Neural cell (in vitro differentiated cells): ENCODE results near the gene AGBL5. TPM values are rescaled to one million over a fixed set of nuclear protein-coding genes. Genes with fewer than 3 reads are reported as not detected.

Experiments used
- H2AFZ ChIP-seq: fragments of 200-600, 300-800 bp; sonication (generic), shearing (Covaris generic); 2 replicates; pipeline ENCODE4 v1.6.0; 2014; ENCODE audit warnings: low read depth, mild to moderate bottlenecking, antibody characterized with exemption, low read length, moderate library complexity
- H3F3A ChIP-seq: fragments of 200-600 bp; shearing (Covaris generic); 2 replicates; pipeline ENCODE4 v1.6.1; 2016; ENCODE audit warnings: mild to moderate bottlenecking, moderate library complexity, mixed read lengths, antibody characterized with exemption, low read length; ENCODE audit not compliant: insufficient read depth, poor library complexity, severe bottlenecking
- H3K27ac ChIP-seq: fragments of 200-600, 300-800 bp; sonication (generic), shearing (Covaris generic); 2 replicates; pipeline ENCODE4 v1.5.1; 2014; ENCODE audit warnings: mild to moderate bottlenecking, low read length, moderate library complexity
- H3K27me3 ChIP-seq: fragments of 300-800, 200-600 bp; sonication (generic), shearing (Covaris generic); 2 replicates; pipeline ENCODE4 v1.6.0; 2014; ENCODE audit warnings: mild to moderate bottlenecking, low read depth, low read length, moderate library complexity; ENCODE audit not compliant: insufficient read depth
- H3K36me3 ChIP-seq: fragments of 300-800, 200-600 bp; sonication (generic), shearing (Covaris generic); 2 replicates; pipeline ENCODE4 v1.5.1; 2014; ENCODE audit warnings: mild to moderate bottlenecking, antibody characterized with exemption, low read length, moderate library complexity; ENCODE audit not compliant: insufficient read depth
- H3K4me2 ChIP-seq: fragments of 300-800, 200-600 bp; sonication (generic), shearing (Covaris generic); 2 replicates; pipeline ENCODE4 v1.6.0; 2014; ENCODE audit warnings: mild to moderate bottlenecking, low read length
- H3K4me3 ChIP-seq: fragments of 300-800, 200-600 bp; sonication (generic), shearing (Covaris generic); 2 replicates; pipeline ENCODE4 v1.5.1; 2014; ENCODE audit warnings: mild to moderate bottlenecking, low read length, moderate library complexity
- H3K79me2 ChIP-seq: fragments of 200-600 bp; shearing (Covaris generic); replicated peaks from 2 replicates; pipeline ENCODE4 v1.6.0; 2014; ENCODE audit warnings: mild to moderate bottlenecking, low read length, moderate library complexity; ENCODE audit not compliant: insufficient read depth
- H3K9ac ChIP-seq: fragments of 300-800, 200-600 bp; sonication (generic), shearing (Covaris generic); 2 replicates; pipeline ENCODE4 v1.6.1; 2016; ENCODE audit warnings: mild to moderate bottlenecking, low read length, mixed read lengths
- H3K9me2 ChIP-seq: fragments of 200-600 bp; shearing (Covaris generic); 2 replicates; pipeline ENCODE4 v1.6.1; 2016; ENCODE audit warnings: mild to moderate bottlenecking, low read length, mixed read lengths; ENCODE audit not compliant: insufficient read depth
- H3K9me3 ChIP-seq: fragments of 200-600, 300-800 bp; sonication (generic), shearing (Covaris generic); 2 replicates; pipeline ENCODE4 v1.6.1; 2016; ENCODE audit warnings: mild to moderate bottlenecking, mixed run types, low read length, moderate library complexity, mixed read lengths
- H4K20me1 ChIP-seq: fragments of 200-600 bp; shearing (Covaris generic); 2 replicates; pipeline ENCODE4 v1.6.1; 2016; ENCODE audit warnings: mild to moderate bottlenecking, mixed run types; ENCODE audit not compliant: insufficient read depth
- CTCF ChIP-seq: fragments of 450-650 bp; IDR thresholded peaks from 2 replicates; pipeline ENCODE4 v1.5.1; 2014; ENCODE audit warnings: antibody characterized with exemption, mild to moderate bottlenecking, moderate library complexity; ENCODE audit not compliant: poor library complexity, severe bottlenecking
- EP300 ChIP-seq: fragments of 450-650 bp; conservative IDR thresholded peaks from 2 replicates; pipeline ENCODE4 v1.6.1; 2014; ENCODE audit warnings: antibody characterized with exemption, mild to moderate bottlenecking, moderate library complexity; ENCODE audit not compliant: poor library complexity, severe bottlenecking
- EZH2 ChIP-seq: fragments of 200-600, 300-800 bp; shearing (Covaris generic), sonication (generic); IDR thresholded peaks from 2 replicates; pipeline ENCODE4 v1.6.1; 2014; ENCODE audit warnings: antibody characterized with exemption, low read length, borderline replicate concordance, mild to moderate bottlenecking; ENCODE audit not compliant: insufficient read depth, poor library complexity, severe bottlenecking
- MXI1 ChIP-seq: fragments of 450-650 bp; conservative IDR thresholded peaks from 2 replicates; pipeline ENCODE4 v1.6.1; 2014; ENCODE audit warnings: antibody characterized with exemption, mild to moderate bottlenecking; ENCODE audit not compliant: poor library complexity, severe bottlenecking
- POLR2AphosphoS5 ChIP-seq: IDR thresholded peaks from 2 replicates; pipeline ENCODE4 v1.6.1; 2012
- RAD21 ChIP-seq: fragments of 450-650 bp; conservative IDR thresholded peaks from 2 replicates; pipeline ENCODE4 v1.6.1; 2014; ENCODE audit warnings: antibody characterized with exemption, mild to moderate bottlenecking, moderate library complexity
- SMC3 ChIP-seq: fragments of 450-650 bp; conservative IDR thresholded peaks from 2 replicates; pipeline ENCODE4 v1.6.1; 2014; ENCODE audit warnings: antibody characterized with exemption, mild to moderate bottlenecking, moderate library complexity; ENCODE audit not compliant: poor library complexity
- TAF1 ChIP-seq: IDR thresholded peaks from 2 replicates; pipeline ENCODE4 v1.6.1; 2012; ENCODE audit warnings: low read depth
- polyA plus RNA-seq: library from polyadenylated mRNA; depleted of rRNA; stranded (reverse); fragments of >200 nt; gene quantifications from 2 replicates; pipeline ENCODE4 v1.2.3, GENCODE V29; 2014
- TF ChIP-seq, protein P1 (sequence below): IDR thresholded peaks from 2 replicates; pipeline ENCODE4 v1.6.1; 2012; ENCODE audit warnings: borderline replicate concordance

Gene AGBL5
- polyA plus RNA-seq, 1 donor from 2014 or later = 34.3 TPM

GRCh38 chr2:27095427-27095744 is 43.9 kb downstream of the AGBL5 start:
- H3K9me3 ChIP-seq = no peaks in the 10 kb centered on the region
- H3K4me3 ChIP-seq = no peak overlapping the region
- no peaks in the 10 kb centered on the region for H3K36me3 ChIP-seq
- H3K27ac ChIP-seq = no peak overlapping the region
- no peaks in the 10 kb centered on the region for H3K9me2 ChIP-seq
- H3K9ac ChIP-seq = no peak overlapping the region
- no peaks in the 10 kb centered on the region for H3F3A ChIP-seq
- H3K27me3 ChIP-seq = no peaks in the 10 kb centered on the region
- TF ChIP-seq, protein P1, sequence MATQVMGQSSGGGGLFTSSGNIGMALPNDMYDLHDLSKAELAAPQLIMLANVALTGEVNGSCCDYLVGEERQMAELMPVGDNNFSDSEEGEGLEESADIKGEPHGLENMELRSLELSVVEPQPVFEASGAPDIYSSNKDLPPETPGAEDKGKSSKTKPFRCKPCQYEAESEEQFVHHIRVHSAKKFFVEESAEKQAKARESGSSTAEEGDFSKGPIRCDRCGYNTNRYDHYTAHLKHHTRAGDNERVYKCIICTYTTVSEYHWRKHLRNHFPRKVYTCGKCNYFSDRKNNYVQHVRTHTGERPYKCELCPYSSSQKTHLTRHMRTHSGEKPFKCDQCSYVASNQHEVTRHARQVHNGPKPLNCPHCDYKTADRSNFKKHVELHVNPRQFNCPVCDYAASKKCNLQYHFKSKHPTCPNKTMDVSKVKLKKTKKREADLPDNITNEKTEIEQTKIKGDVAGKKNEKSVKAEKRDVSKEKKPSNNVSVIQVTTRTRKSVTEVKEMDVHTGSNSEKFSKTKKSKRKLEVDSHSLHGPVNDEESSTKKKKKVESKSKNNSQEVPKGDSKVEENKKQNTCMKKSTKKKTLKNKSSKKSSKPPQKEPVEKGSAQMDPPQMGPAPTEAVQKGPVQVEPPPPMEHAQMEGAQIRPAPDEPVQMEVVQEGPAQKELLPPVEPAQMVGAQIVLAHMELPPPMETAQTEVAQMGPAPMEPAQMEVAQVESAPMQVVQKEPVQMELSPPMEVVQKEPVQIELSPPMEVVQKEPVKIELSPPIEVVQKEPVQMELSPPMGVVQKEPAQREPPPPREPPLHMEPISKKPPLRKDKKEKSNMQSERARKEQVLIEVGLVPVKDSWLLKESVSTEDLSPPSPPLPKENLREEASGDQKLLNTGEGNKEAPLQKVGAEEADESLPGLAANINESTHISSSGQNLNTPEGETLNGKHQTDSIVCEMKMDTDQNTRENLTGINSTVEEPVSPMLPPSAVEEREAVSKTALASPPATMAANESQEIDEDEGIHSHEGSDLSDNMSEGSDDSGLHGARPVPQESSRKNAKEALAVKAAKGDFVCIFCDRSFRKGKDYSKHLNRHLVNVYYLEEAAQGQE = no peak
- H3K4me2 ChIP-seq = no peak overlapping the region
- H3K79me2 ChIP-seq = no peaks in the 10 kb centered on the region
- no peaks in the 10 kb centered on the region for H4K20me1 ChIP-seq
- H2AFZ ChIP-seq = no peak overlapping the region

DNA sequence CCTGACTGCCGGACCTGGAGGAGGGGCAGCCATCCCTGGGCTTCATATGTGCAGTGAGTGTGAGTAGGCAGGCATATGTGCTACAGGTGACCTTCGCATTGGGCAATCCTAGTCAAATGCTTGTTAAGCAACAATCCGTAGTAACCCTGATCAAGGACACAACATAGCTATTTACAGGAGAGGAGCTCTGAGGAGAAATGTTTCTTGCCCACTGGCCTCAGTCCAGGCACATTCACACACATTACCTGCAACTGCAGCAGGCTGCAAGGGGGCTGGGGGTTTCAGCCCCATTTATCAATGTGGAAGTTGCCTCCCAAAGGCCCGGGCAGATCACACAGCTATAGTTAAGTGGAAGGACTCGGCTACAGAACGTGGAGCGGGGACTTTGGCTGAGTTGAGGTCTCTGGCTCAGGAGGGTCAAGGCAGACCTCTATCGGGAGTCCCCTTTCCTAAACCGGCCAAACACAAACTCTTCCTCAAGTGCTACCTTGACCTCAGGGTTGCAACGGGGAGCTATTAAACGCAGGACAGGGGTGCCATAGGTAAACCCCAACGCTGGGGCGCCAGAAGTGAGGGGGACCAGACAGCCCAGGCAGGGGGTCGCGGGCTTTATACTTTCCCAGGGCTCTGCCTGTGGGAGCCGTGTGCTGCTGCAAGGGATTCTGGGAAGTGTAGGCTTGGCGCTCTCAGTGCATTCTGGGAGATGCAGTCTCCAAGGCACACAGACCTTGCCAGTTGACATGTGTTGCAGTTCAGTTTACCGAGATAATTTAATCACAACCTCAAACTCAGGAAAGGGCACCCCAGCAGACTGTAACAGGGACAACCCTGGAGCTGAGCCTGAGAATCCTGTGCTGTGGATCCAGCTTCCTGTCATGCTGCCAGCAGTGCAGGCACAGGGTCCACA is 44.5 kb downstream of the AGBL5 start:
- no peaks in the 10 kb centered on the region for H3K79me2 ChIP-seq
- TF ChIP-seq POLR2AphosphoS5 (no peak), RAD21 (no peak), EP300 (no peak), MXI1 (peak; percentile 29), SMC3 (no peak), TAF1 (no peak)
- H3K27me3 ChIP-seq = no peaks in the 10 kb centered on the region
- H3K9me2 ChIP-seq = no peaks in the 10 kb centered on the region
- H3K9me3 ChIP-seq = no peaks in the 10 kb centered on the region
- no peaks in the 10 kb centered on the region for H4K20me1 ChIP-seq
- no peak overlapping the region for H3K9ac ChIP-seq
- peak overlapping the region; percentile 45 for H3K4me3 ChIP-seq
- no peak overlapping the region for H3K27ac ChIP-seq
- no peaks in the 10 kb centered on the region for H3F3A ChIP-seq
- no peak overlapping the region for H3K4me2 ChIP-seq
- H2AFZ ChIP-seq = peak overlapping the region; percentile 6
- H3K36me3 ChIP-seq = no peaks in the 10 kb centered on the region

DNA sequence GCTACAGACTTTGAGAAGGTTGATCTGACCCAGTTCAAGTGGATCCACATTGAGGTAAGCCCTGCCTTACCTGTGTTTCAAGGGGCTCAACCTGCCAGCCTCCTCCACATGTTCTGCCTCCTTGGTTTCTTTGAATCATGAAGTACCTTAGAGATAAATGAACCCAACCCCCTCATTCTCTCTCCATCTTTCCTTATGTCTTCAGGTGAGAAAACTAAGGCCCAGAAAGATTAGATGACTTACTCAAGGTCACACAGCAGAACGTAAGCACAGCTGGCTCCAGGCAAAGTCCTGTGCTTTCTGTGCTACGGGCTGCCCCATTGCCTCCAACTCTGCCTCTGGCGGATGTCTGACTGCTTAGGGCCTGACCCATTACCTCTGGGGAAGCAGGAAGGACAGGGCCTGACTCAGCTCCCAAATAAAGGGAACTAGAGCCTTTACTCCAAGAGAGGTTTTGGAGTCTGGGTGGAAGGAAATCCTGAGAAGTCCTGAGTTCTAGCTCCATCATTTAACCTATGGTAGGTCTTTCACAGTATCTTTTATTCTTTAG is 45.4 kb downstream of the AGBL5 start:
- Histone ChIP-seq H3K9me3 (no peaks in the 10 kb centered on the region), H3K9me2 (no peaks in the 10 kb centered on the region), H3K27ac (no peak overlapping the region), H2AFZ (no peak overlapping the region), H3K27me3 (no peaks in the 10 kb centered on the region), H3K79me2 (no peaks in the 10 kb centered on the region), H3K36me3 (no peaks in the 10 kb centered on the region), H3K4me2 (no peak overlapping the region), H4K20me1 (no peaks in the 10 kb centered on the region), H3F3A (no peaks in the 10 kb centered on the region), H3K4me3 (no peak overlapping the region), H3K9ac (no peak overlapping the region)
- TF ChIP-seq MXI1 = no peak
- TF ChIP-seq TAF1 = no peak
- no peak for TF ChIP-seq RAD21
- TF ChIP-seq CTCF = no peak
- TF ChIP-seq POLR2AphosphoS5 = no peak
- TF ChIP-seq EP300 = no peak
- TF ChIP-seq SMC3 = no peak
- no peak for TF ChIP-seq EZH2
- TF ChIP-seq, protein P1 = no peak
